ENCODE results near the gene VSNL1. TPM values are rescaled to one million over a fixed set of nuclear protein-coding genes. Genes with fewer than 3 reads are reported as not detected.

VSNL1 gene
- total RNA-seq, 1 experiment from 2014 or later: not detected

DNA sequence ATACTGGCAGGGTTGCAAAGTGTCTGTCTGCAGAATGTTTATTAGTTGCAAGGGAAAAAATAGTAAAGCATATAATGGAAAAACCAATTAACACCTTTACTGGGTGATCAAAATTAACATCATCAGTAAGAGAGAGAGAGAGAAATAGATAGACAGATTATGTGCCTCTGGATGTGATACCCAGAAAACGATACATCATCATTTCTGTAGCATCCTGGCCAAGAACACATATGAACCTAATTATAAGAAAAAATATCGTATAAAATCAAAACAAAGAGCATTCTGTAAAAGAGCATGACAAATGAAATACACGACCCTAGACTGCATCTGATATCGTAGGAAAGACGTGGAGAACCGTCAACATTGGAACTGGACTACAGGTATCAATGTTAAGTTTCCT, 148.5 kb downstream of the VSNL1 start:
- no peak for DNase-seq (ENCODE audit: low read depth)

GRCh38 chr2:17690776-17691175, 150.3 kb downstream of the VSNL1 start:
- no peak for DNase-seq (ENCODE audit: low read depth)

Other genes with a start within 250 kb of the VSNL1 start
- not detected in 2 replicates for gene RAD51AP2, start 22.3 kb upstream of the VSNL1 start, total RNA-seq (2014; rRNA removed; shearing (Covaris generic))
- gene SMC6, start 213.1 kb downstream of the VSNL1 start, total RNA-seq (2014; rRNA removed; shearing (Covaris generic)): 18.0 and 19.6 TPM in 2 replicates
- gene GEN1, start 213.4 kb downstream of the VSNL1 start, total RNA-seq (2014; rRNA removed; shearing (Covaris generic)): 11.0 and 11.9 TPM in 2 replicates